Measurements from ENCODE around the gene SCG5.
"Not testable (repeated sequence)": the region's sequence is repeated elsewhere in the genome, so short reads cannot be mapped to it uniquely, and the experiment has no call there.

The SCG5 gene, protein sequence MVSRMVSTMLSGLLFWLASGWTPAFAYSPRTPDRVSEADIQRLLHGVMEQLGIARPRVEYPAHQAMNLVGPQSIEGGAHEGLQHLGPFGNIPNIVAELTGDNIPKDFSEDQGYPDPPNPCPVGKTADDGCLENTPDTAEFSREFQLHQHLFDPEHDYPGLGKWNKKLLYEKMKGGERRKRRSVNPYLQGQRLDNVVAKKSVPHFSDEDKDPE

GRCh38 chr15:32641517-32642059 lies at the start of gene SCG5:
Gene SCG5 (plus strand): TSS chr15:32641710. CDS start chr15:32643593, 1,883 bp downstream.
- DNase-seq, result peak; percentile 82 to 84

GRCh38 chr15:32593151-32593550 lies 48.4 kb upstream of the SCG5 start, which contains the start of gene GOLGA8N:
Gene GOLGA8N (plus strand): TSS chr15:32593456.
- not testable (repeated sequence) for DNase-seq

DNA sequence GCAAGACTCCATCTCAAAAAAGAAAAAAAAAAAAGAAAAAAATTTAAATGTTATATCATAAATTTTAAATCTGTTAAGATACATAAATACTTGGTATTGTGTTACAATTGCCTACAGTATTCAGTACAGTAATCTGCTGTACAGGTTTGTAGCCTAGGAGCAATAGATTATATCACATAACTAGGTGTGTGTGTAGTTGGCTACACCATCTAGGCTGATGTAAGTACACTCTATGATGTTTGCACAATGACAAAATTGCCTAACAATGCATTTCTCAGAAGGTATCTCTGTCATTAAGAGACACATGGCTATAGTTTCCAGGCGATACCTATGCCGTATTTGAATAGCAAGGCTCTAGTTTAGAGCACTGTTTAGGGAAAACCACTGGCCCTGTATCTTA lies 32.0 kb upstream of the SCG5 start:
- not testable (repeated sequence) for DNase-seq

DNA sequence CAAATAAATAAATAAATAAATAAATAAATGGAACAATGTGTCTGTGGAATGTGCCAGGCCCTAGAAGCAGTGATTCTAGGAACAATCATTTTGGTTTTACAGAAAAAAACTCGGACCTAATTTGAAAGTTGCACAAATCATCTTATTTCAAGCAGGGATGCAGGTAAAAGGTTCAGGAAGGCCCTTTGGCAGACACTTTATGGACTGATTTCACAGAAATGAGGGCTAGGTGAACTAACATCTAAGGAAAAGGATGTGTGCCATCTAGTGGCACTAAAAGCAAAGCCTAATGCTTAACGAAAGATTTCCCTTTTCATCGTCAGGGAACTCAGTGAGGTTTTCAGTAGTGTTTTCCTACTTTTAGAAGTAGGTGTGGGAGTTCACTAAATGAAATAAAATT lies 30.8 kb upstream of the SCG5 start:
- DNase-seq, result not testable (repeated sequence)

GRCh38 chr15:32614712-32615050 lies 26.8 kb upstream of the SCG5 start:
- DNase-seq, result not testable (repeated sequence)

- DNase-seq, result not testable (repeated sequence)
Observed at GRCh38 chr15:32615051-32615870, 26.2 kb upstream of the SCG5 start, which contains the start of gene ARHGAP11A. Gene ARHGAP11A (plus strand): TSS chr15:32615504. CDS start chr15:32616212, 708 bp downstream.

DNA sequence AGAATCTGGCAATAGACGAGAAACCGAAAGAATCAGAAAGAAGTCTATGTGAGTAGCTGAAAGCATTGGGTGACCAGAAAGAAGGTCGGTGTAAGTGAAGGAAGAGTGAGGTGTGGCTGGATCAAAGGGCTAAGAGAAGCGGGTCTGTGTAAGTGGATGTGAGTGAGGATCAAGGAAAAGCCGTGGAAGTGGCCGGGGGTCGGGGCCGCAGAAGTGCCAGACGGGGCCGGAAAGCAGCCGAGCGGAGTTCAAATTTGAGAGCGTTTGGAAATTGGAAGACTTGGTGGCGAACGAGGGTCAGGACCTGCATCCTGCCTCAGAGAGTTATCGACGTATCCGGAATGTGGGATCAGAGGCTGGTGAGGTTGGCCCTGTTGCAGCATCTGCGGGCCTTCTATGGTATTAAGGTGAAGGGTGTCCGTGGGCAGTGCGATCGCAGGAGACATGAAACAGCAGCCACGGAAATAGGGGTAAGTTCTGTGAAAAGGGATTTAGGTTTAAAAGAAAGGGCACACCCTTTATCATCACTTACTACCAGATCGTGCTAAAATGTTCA lies 25.6 kb upstream of the SCG5 start:
- not testable (repeated sequence) for DNase-seq

- no peak for DNase-seq
Observed at GRCh38 chr15:32636410-32636809, 5.1 kb upstream of the SCG5 start.

DNA sequence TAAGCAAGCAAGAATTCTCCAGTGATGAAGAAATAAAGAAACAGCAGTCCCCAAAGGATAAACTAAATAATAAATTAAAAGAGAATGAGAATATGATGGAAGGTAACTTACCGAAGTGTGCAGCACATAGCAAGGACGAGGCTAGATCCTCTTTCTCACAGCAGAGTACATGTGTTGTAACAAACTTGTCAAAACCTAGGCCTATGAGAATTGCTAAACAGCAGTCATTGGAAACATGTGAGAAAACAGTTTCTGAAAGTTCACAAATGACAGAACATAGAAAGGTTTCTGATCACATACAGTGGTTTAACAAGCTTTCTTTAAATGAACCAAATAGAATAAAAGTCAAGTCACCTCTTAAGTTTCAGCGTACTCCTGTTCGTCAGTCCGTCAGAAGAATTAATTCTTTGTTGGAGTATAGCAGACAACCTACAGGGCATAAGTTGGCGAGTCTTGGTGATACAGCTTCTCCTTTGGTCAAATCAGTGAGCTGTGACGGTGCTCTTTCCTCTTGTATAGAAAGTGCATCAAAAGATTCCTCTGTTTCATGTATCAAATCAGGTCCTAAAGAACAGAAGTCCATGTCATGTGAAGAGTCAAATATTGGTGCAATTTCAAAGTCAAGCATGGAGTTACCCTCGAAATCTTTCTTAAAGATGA lies 4.5 kb upstream of the SCG5 start:
- no peak for DNase-seq

GRCh38 chr15:32637704-32638103 lies 3.8 kb upstream of the SCG5 start:
- DNase-seq, result no peak

DNA sequence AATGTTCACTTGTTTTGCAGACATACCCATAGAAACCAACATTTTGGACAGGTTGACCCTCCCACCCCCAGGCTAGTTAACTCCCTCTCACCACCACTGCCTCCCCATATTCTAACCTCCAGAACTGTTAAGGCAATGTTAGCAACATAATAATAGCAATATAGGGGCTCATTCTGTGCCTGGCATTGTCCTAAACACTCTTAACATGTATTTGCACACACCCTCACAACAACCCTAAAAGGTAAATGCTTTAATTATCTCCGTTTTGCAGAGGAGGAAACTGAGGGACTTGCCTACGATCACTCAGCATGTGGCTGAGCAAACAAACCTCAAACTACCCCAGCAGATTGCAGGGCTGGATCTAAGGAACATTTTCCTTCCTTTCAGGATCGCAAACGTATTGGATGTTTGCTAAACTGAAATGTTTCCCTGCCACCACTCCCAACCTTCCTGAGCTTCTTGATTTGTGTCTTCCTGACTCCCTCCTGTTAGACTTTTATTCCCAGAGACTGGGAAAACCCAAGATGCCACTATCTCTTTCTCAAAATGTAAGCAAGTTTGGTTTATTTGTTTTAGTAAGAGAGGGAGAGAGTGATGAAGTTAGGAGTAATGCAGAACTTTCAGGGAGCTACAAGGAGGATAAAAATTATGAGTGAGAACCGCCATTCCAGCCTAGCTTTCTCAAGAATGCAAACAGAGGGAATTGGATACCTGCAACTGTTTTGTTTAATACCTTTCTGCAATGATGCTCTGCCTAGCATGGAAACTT lies 1.3 kb downstream of the SCG5 start:
- no peak for DNase-seq

DNA sequence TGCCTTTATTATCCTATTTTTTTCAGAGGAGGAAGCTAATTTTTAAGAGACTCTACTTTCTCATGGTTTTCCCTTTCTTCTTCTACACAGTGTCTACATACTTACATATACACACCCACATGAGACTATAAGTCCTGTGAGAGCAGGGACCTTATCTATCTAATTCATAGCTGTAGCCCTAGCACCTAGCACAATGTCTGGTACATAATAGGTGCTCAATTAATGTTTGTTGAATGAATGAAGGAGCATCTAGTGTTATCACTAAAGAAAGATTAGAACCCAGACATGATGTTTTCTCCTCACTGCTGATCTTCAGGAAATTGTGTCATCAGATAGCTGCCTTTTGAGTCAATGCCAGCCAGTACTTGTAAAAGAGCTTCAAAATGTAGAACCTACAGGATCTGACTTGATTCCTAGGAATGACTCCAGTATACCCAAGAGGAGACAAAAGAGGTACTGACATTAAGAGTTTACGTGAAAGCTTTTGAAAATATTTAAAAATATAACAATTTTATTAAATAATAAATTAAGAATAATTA lies 2.5 kb downstream of the SCG5 start:
- no peak for DNase-seq

- DNase-seq, result peak in 1 of 2 experiments; percentile 25
Observed at GRCh38 chr15:32646291-32646690, 4.8 kb downstream of the SCG5 start.

DNA sequence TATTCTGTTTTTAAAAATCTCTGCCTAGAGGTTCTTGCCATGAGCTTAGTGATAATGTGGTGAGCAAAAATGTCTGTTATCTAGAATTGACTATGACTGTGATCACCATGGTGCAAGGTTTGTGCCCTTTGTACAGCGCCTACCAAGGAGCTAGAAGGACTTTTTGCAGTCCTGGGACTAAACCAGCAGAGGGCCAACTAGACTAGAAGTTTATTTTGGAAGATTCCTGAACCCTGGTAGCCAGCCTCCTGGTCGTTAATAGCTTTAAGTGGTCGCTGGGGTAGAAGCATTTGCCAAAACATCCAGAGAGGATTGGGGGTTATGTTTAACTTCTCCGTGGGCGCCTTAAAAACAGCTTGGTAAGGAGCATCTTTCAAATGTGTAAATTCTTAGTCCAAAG lies 7.8 kb downstream of the SCG5 start:
- DNase-seq, result no peak

DNA sequence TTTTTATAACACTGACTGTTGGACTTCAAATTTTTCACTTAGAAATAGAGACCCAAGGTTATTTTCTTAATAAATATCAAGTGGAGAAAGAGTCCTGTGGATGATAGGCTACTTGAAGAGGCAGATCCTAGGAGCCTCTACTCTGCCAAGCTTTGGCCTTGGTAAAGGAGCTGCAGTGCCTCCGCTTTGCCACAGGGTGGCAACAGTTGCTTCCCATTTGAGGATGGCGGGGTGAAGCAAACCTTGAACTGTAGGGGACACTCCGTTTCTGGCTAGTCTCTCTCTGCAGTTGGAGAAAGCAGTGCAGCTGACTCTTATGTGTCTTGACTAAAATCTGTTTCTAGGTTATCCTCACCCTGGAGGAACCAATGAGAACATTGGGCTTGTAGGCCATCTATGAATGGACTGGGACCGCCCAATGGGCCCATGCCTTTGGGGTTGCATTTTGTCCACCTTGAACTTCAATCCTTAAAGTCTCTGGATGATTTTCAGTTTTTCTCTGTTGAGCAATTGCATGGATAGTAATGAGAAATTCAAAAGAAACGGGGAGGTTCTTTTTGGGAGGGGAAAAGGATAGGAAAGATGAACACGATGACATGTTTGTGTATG lies 9.8 kb downstream of the SCG5 start:
- DNase-seq, result peak; percentile 39 to 47

- no peak for DNase-seq
Observed at GRCh38 chr15:32652178-32652577, 10.7 kb downstream of the SCG5 start.

DNA sequence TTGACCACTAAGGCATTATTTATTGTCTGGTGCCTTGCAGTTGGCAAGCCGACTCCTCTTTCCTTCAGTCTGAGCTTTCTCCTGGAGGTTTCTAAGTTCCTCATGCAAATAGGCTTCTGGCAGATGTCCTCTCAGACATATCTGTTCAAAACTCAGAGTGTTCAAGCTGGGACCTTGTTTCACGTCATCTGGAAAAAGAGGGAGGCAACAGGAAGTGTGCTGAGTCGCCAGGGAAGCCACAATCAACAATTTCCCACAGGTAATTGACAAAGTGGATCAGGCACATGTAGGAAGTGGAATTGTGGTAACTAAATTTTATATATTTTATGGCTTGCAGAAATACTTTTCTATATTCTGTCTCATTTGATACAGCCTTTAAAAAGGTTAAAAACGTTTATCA lies 14.6 kb downstream of the SCG5 start:
- DNase-seq, result no peak

DNA sequence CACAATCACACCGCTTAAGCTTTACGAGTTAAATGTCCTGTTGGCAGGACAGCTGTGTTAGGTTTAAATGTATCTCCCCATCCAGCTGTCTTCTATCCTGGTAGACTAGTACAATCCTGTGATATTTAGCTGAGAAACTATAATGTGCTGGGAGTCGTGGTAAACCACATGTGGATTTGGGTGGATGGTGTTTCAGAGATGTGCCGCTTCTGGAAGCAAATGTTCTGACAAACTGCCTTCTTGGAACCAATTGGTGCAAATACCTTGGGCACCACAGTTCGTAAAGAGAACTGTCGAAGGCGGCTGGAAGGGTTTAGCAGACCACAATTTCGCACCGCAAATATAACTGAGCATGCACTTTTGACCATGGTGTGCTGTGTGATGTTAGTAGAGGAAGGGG lies 15.0 kb downstream of the SCG5 start:
- no peak for DNase-seq

DNA sequence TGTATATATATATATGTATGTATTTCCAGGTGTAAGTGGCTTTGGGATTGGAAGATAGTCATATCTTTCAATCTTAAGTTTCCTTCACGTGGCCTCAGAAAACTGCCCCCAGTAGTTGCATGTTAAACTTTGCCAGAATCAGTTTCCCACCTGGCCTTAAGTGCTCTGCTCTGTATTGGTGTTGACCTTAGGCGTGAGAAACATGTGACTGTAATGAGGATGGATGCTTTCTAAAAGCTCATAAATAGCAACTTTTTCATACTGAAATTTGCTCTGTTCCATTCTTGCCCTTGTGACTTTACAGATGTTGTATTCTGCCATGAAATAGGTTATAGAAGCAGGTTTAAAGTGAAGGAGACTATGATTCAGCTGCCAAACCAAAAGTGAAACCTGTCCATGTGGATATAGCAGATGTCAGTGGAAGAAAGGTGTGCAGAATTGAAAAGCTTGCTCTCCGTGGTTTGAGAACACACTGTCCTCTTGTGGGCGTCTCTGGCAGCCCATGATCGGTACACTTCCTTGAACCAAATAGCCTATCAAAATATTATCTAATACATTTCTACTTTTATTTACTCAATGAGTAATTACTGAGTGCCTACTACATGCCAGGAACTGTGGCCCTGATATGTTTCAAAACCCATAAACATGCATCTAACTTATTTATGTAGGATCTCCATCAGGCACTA lies 15.8 kb downstream of the SCG5 start:
- DNase-seq, result no peak

GRCh38 chr15:32657941-32658340 lies 16.4 kb downstream of the SCG5 start:
- no peak for DNase-seq

Data from SHP77 (cell line).